ENCODE measurements around the gene TOLLIP. TPM values are rescaled to one million over a fixed set of nuclear protein-coding genes. Genes with fewer than 3 reads are reported as not detected.

The TOLLIP gene
- total RNA-seq, 1 experiment from 2014 or later: 32.3 TPM

- H2BK12ac ChIP-seq (ENCODE audit: insufficient read length, low read depth, low read length): no peak overlapping the region
- H3K4me1 Mint-ChIP-seq: peaks cover 5% of the 10 kb centered on the region in 2 experiments; a peak in 3 of 4 replicates
- H3K9me3 Mint-ChIP-seq: no peaks in the 10 kb centered on the region
- no peak overlapping the region for H2AK5ac ChIP-seq (ENCODE audit: insufficient read length, low read length)
- H3K27ac Mint-ChIP-seq: 0 out of 7 replicates have a peak overlapping the region, but pooled peaks of 1 of the 3 experiments have one; percentile 44
- H4K5ac ChIP-seq (ENCODE audit: insufficient read length, low read depth, low read length): no peak overlapping the region
- H3K4me3 Mint-ChIP-seq: no peak overlapping the region
- no peak overlapping the region for H3K9ac ChIP-seq (ENCODE audit: extremely low read depth, insufficient read length, low read length)
- peaks cover 7 to 40% (median 25%) of the 10 kb centered on the region in 3 experiments; a peak in 6 of 7 replicates for H3K36me3 Mint-ChIP-seq (ENCODE audit: insufficient read depth in 1 of 3, low read depth in 3 of 3)
- no peak overlapping the region for H2BK15ac ChIP-seq (ENCODE audit: low read depth, low read length)
- no peak overlapping the region for H3K4ac ChIP-seq (ENCODE audit: low read depth, low read length)
- no peaks in the 10 kb centered on the region for H3K4me1 ChIP-seq (ENCODE audit: insufficient read depth, low read length)
- no peak overlapping the region for H4K8ac ChIP-seq (replicated peaks; ENCODE audit: insufficient read length, low read depth, low read length)
- H3K79me2 ChIP-seq (ENCODE audit: insufficient read depth, low read length): no peaks in the 10 kb centered on the region
- no peaks in the 10 kb centered on the region for H3K9me3 ChIP-seq (ENCODE audit: control insufficient read depth, low read depth, low read length)
- H2BK5ac ChIP-seq (ENCODE audit: insufficient read length, low read length): no peak overlapping the region
- H2AFZ ChIP-seq (ENCODE audit: low read length): no peak overlapping the region
- no peak overlapping the region for H3K18ac ChIP-seq (ENCODE audit: insufficient read length, low read depth, low read length)
- H3K27ac ChIP-seq (ENCODE audit: insufficient read length, low read depth, low read length): no peak overlapping the region
- no peaks in the 10 kb centered on the region for H3K79me1 ChIP-seq (ENCODE audit: insufficient read depth, low read depth, low read length, poor library complexity, severe bottlenecking)
- H3K4me2 ChIP-seq (ENCODE audit: insufficient read depth, insufficient read length, low read length): no peak overlapping the region
- no peak for DNase-seq
- no peak overlapping the region for H3K23ac ChIP-seq (ENCODE audit: insufficient read length, low read depth, low read length)
- H3K23me2 ChIP-seq (ENCODE audit: insufficient read length, low read depth, low read length, poor library complexity, severe bottlenecking): no peaks in the 10 kb centered on the region
- no peaks in the 10 kb centered on the region for H3K27me3 ChIP-seq (ENCODE audit: insufficient read depth, low read length)
- no CpG with 5 or more reads among the region's 46 CpGs for WGBS (ENCODE audit: extremely low coverage, insufficient read length, low lambda C conversion rate)
- no peak for TF ChIP-seq CTCF (conservative IDR thresholded peaks at IDR 0.05)
- H3T11ph ChIP-seq (ENCODE audit: low read length): no peak overlapping the region
- H4K20me1 ChIP-seq (ENCODE audit: control insufficient read depth, insufficient read depth, insufficient read length): no peaks in the 10 kb centered on the region
- H3K27me3 Mint-ChIP-seq (ENCODE audit: low read depth): no peaks in the 10 kb centered on the region
- H2BK120ac ChIP-seq (ENCODE audit: low read depth, low read length, poor library complexity, severe bottlenecking): no peak overlapping the region
- H4K91ac ChIP-seq (ENCODE audit: insufficient read length, low read depth, low read length): no peak overlapping the region
- no peak overlapping the region for H2BK20ac ChIP-seq (ENCODE audit: low read depth, low read length, poor library complexity, severe bottlenecking)
- H3K56ac ChIP-seq (ENCODE audit: insufficient read length, low read depth, low read length): no peak overlapping the region
- no peak overlapping the region; the same call in 1 of the 2 replicates for H3K14ac ChIP-seq (ENCODE audit: insufficient read depth, low read length)
These were observed 29.1 kb downstream of the TOLLIP start for GRCh38 chr11:1280116-1281035.

All from H9 (cell line).